Measurements from ENCODE around the gene SH3BP5L. TPM values are rescaled to one million over a fixed set of nuclear protein-coding genes. Genes with fewer than 3 reads are reported as not detected.
"Not testable (repeated sequence)": the region's sequence is repeated elsewhere in the genome, so short reads cannot be mapped to it uniquely, and the experiment has no call there.

Gene SH3BP5L
- polyA plus RNA-seq, 3 donors = 30.3 to 32.5 (median 30.6) TPM

GRCh38 chr1:248837045-248837780, 11.5 kb upstream of the SH3BP5L start:
- peak; percentile 14 for DNase-seq

GRCh38 chr1:248834343-248834940, 8.7 kb upstream of the SH3BP5L start:
- DNase-seq = no peak

- no peak for DNase-seq
Observed at GRCh38 chr1:248831842-248832241, 6.1 kb upstream of the SH3BP5L start.

- not testable (repeated sequence) for DNase-seq
Observed at GRCh38 chr1:248830718-248831017, 5.0 kb upstream of the SH3BP5L start.

- DNase-seq = no peak
Observed at GRCh38 chr1:248828845-248829244, 3.1 kb upstream of the SH3BP5L start.

- no peak for DNase-seq
Observed at GRCh38 chr1:248825573-248825908, 174 bp downstream of the SH3BP5L start.

- no peak for DNase-seq
Observed at GRCh38 chr1:248825136-248825535, 579 bp downstream of the SH3BP5L start.

GRCh38 chr1:248824701-248825100, 1.0 kb downstream of the SH3BP5L start:
- DNase-seq = no peak

- DNase-seq = no peak
Observed at GRCh38 chr1:248824301-248824700, 1.4 kb downstream of the SH3BP5L start.

GRCh38 chr1:248823517-248824001, 2.2 kb downstream of the SH3BP5L start:
- no peak for DNase-seq

- no peak for DNase-seq
Observed at GRCh38 chr1:248822148-248823032, 3.3 kb downstream of the SH3BP5L start.

- DNase-seq = no peak
Observed at GRCh38 chr1:248821641-248822040, 4.1 kb downstream of the SH3BP5L start.

- DNase-seq = no peak
Observed at GRCh38 chr1:248821101-248821500, 4.6 kb downstream of the SH3BP5L start.

- DNase-seq = no peak
Observed at GRCh38 chr1:248820041-248820585, 5.6 kb downstream of the SH3BP5L start.

GRCh38 chr1:248818505-248819374, 7.0 kb downstream of the SH3BP5L start:
- DNase-seq = no peak

- DNase-seq = no peak
Observed at GRCh38 chr1:248817065-248817464, 8.7 kb downstream of the SH3BP5L start.

- DNase-seq = no peak
Observed at GRCh38 chr1:248816042-248816851, 9.5 kb downstream of the SH3BP5L start.

- DNase-seq = no peak
Observed at GRCh38 chr1:248815407-248816034, 10.2 kb downstream of the SH3BP5L start.

- no peak for DNase-seq
Observed at GRCh38 chr1:248814351-248814750, 11.4 kb downstream of the SH3BP5L start.

GRCh38 chr1:248813546-248813945, 12.2 kb downstream of the SH3BP5L start:
- no peak for DNase-seq

Data from renal pelvis (tissue), 4 donors.